ENCODE measurements around the gene TULP1.

The TULP1 gene

GRCh38 chr6:35493307-35493983, 19.3 kb downstream of the TULP1 start:
- Histone ChIP-seq H3K36me3 (ENCODE audit: control insufficient read depth, insufficient read depth, low read length) (no peaks in the 10 kb centered on the region), H3K4me3 (ENCODE audit: low read length) (peak overlapping the region; percentile 38), H3K27me3 (ENCODE audit: control insufficient read depth, insufficient read depth, low read length) (peaks cover 10% of the 10 kb centered on the region), H3K4me1 (ENCODE audit: control insufficient read depth, insufficient read depth, low read length) (peaks cover 68% of the 10 kb centered on the region), H3K9me3 (ENCODE audit: control insufficient read depth, low read length) (no peaks in the 10 kb centered on the region), H3K9ac (ENCODE audit: low read length) (no peak overlapping the region)

DNA sequence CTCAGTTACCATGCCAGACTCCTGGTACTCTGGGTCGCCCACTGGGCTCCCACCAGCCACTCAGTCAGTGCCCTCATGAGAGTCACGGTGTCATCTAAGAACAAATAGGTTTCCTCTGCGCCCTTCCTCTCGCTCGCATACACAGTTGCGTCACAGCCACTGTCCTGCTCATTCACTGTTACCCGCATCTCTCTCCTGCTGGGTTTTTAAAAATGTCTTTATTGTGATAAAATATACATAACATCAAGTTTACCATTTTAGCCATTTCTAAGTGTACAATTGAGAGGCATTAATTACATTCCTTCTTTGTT, 19.8 kb downstream of the TULP1 start:
- H3K4me1 ChIP-seq (ENCODE audit: control insufficient read depth, insufficient read depth, low read length) = peaks cover 68% of the 10 kb centered on the region
- H3K9ac ChIP-seq (ENCODE audit: low read length) = no peak overlapping the region
- no peaks in the 10 kb centered on the region for H3K36me3 ChIP-seq (ENCODE audit: control insufficient read depth, insufficient read depth, low read length)
- H3K9me3 ChIP-seq (ENCODE audit: control insufficient read depth, low read length) = no peaks in the 10 kb centered on the region
- no peak overlapping the region for H3K4me3 ChIP-seq (ENCODE audit: low read length)
- H3K27me3 ChIP-seq (ENCODE audit: control insufficient read depth, insufficient read depth, low read length) = peaks cover 5% of the 10 kb centered on the region

DNA sequence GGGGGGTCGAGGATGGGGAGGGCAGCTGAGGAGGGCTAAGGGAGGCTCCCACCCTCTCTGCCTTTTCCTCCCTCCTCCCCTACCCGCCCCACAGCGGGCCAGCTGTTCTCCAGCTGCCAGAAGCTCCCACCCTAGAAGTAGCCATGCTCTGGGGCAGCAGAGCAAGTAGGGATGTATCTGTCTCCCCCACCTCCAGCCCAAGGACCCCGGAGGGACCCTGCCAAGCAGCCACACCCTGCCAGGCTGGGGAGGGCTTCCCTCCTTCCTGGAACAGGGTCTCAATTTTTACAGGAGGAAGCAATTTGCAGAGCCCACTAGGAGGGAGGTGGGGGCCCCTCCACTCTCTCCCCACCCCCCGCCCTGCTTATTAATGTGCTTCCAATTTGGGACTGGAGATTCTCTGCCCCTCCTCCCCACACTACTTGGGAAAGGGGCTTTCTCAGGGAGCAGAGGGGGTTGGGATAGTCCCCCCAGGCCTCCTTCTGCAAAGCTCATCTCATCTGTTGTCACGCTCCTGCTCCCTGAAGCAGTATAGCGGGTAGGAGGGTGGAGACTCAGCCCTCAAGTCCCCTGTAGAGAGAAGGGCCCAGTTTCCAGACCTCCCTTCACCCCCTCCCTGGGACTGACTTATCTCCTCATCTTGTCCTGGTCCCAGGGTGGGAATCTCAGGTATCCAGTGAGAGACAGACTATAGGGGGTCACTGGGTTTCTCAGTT, 20.3 kb downstream of the TULP1 start:
- Histone ChIP-seq H3K4me1 (ENCODE audit: control insufficient read depth, insufficient read depth, low read length) (peaks cover 68% of the 10 kb centered on the region), H3K4me3 (ENCODE audit: low read length) (no peak overlapping the region), H3K9ac (ENCODE audit: low read length) (peak overlapping the region; percentile 34), H3K27me3 (ENCODE audit: control insufficient read depth, insufficient read depth, low read length) (peaks cover under 1% of the 10 kb centered on the region), H3K36me3 (ENCODE audit: control insufficient read depth, insufficient read depth, low read length) (no peaks in the 10 kb centered on the region), H3K9me3 (ENCODE audit: control insufficient read depth, low read length) (no peaks in the 10 kb centered on the region)

- peaks cover 71% of the 10 kb centered on the region for H3K4me1 ChIP-seq (ENCODE audit: control insufficient read depth, insufficient read depth, low read length)
- peak overlapping the region; percentile 34 for H3K9ac ChIP-seq (ENCODE audit: low read length)
- H3K9me3 ChIP-seq (ENCODE audit: control insufficient read depth, low read length) = no peaks in the 10 kb centered on the region
- H3K27me3 ChIP-seq (ENCODE audit: control insufficient read depth, insufficient read depth, low read length) = no peaks in the 10 kb centered on the region
- no peaks in the 10 kb centered on the region for H3K36me3 ChIP-seq (ENCODE audit: control insufficient read depth, insufficient read depth, low read length)
- H3K4me3 ChIP-seq (ENCODE audit: low read length) = no peak overlapping the region
These were observed 21.0 kb downstream of the TULP1 start for GRCh38 chr6:35491558-35492257.

DNA sequence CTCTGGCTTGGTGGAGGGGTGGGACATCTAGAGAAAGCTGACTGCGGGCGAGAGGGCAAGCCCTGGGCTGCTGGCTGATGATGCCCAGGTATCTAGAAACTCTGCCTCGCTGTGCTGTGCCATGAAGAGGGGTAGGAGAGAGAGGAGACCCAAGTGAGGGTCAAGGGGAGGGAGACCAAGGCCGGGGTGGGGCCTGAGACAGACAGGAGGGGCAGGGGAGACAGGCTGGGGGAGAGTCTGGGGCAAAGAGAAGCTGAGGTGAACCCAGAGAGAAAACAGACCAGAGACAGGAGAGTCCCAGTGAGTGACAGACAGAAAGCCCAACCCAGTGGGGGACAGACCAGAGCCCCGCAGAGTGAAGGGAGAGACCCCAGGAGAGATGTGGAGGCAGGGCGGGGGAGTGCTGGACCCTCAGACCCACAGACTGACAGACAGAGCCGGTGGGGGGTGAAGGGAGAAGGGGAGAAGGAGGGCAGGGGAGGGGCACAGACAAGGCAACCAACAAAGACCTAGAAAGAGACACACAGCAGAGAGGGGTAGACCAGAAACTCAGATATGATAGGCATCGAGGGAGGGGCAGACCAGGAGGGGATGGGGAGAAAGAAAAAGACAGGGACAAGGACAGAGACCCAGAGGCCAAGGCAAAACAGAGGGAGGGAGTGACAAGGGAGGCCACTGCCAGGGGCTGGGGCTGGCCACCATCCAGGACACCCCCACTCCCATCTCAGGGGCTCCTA, 21.7 kb downstream of the TULP1 start:
- Histone ChIP-seq H3K4me1 (ENCODE audit: control insufficient read depth, insufficient read depth, low read length) (peaks cover 78% of the 10 kb centered on the region), H3K36me3 (ENCODE audit: control insufficient read depth, insufficient read depth, low read length) (no peaks in the 10 kb centered on the region), H3K27me3 (ENCODE audit: control insufficient read depth, insufficient read depth, low read length) (no peaks in the 10 kb centered on the region), H3K9me3 (ENCODE audit: control insufficient read depth, low read length) (no peaks in the 10 kb centered on the region), H3K9ac (ENCODE audit: low read length) (peak overlapping the region; percentile 34), H3K4me3 (ENCODE audit: low read length) (no peak overlapping the region)

DNA sequence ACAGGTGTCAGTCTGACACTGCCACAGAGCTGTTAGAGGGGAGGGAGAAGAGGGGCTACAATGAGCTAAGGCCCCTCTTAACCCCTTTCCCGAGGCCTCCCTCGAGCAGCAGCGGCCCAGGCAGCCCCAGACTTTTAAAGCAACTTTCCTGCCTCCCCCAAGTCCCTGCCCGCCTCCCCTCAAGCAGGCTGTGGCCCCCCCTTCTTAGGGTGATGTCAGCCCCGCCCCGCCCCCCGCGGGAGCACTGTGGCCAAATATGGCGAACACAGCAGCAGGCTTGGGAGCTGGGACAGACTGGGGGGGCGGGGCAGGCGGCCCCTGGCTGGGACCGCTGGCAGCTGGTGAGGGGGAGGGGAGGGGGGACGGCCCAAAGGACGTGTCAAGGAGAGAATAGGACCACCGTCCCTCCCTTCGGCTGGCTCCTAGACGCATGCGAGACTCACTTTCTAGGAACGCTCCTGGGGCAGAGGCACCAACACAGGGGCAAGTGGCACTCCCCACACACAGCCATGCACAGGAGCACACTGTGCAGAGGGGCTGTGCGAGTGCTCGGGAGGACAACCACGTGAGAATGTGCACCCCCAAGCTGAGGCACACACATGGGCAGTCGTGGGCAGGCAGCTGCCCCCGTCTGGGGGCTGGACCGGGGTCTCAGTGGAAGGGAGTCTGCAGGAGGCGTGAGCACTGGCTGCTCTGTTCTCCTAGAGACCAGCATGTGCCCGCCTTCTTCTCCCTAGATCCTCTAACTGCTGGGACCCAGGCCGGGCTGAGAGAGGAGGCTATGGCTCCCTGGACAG, 22.5 kb downstream of the TULP1 start:
- H3K4me3 ChIP-seq (ENCODE audit: low read length) = no peak overlapping the region
- H3K9ac ChIP-seq (ENCODE audit: low read length) = no peak overlapping the region
- peaks cover 79% of the 10 kb centered on the region for H3K4me1 ChIP-seq (ENCODE audit: control insufficient read depth, insufficient read depth, low read length)
- no peaks in the 10 kb centered on the region for H3K9me3 ChIP-seq (ENCODE audit: control insufficient read depth, low read length)
- no peaks in the 10 kb centered on the region for H3K36me3 ChIP-seq (ENCODE audit: control insufficient read depth, insufficient read depth, low read length)
- no peaks in the 10 kb centered on the region for H3K27me3 ChIP-seq (ENCODE audit: control insufficient read depth, insufficient read depth, low read length)

GRCh38 chr6:35489066-35489465, 23.6 kb downstream of the TULP1 start:
- H3K4me1 ChIP-seq (ENCODE audit: control insufficient read depth, insufficient read depth, low read length) = peaks cover 73% of the 10 kb centered on the region
- no peaks in the 10 kb centered on the region for H3K36me3 ChIP-seq (ENCODE audit: control insufficient read depth, insufficient read depth, low read length)
- H3K9me3 ChIP-seq (ENCODE audit: control insufficient read depth, low read length) = no peaks in the 10 kb centered on the region
- H3K27me3 ChIP-seq (ENCODE audit: control insufficient read depth, insufficient read depth, low read length) = no peaks in the 10 kb centered on the region
- H3K9ac ChIP-seq (ENCODE audit: low read length) = no peak overlapping the region
- no peak overlapping the region for H3K4me3 ChIP-seq (ENCODE audit: low read length)

DNA sequence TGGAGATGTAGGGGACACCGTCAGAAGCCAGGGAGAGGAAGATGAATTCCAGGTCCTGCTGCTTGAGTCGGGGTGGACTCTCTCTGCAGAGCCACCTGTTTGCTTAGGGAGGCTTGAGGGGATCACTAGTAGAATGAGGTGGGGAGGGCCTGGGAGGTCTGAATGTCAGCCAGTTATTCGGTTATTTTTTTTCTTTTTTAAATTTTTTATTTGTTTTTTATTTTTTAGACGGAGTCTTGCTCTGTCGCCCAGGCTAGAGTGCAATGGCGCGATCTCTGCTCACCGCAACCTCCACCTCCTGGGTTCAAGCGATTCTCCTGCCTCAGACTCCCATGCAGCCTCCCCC, 24.2 kb downstream of the TULP1 start:
- peak overlapping the region; percentile 62 for H3K9ac ChIP-seq (ENCODE audit: low read length)
- peaks cover 68% of the 10 kb centered on the region for H3K4me1 ChIP-seq (ENCODE audit: control insufficient read depth, insufficient read depth, low read length)

DNA sequence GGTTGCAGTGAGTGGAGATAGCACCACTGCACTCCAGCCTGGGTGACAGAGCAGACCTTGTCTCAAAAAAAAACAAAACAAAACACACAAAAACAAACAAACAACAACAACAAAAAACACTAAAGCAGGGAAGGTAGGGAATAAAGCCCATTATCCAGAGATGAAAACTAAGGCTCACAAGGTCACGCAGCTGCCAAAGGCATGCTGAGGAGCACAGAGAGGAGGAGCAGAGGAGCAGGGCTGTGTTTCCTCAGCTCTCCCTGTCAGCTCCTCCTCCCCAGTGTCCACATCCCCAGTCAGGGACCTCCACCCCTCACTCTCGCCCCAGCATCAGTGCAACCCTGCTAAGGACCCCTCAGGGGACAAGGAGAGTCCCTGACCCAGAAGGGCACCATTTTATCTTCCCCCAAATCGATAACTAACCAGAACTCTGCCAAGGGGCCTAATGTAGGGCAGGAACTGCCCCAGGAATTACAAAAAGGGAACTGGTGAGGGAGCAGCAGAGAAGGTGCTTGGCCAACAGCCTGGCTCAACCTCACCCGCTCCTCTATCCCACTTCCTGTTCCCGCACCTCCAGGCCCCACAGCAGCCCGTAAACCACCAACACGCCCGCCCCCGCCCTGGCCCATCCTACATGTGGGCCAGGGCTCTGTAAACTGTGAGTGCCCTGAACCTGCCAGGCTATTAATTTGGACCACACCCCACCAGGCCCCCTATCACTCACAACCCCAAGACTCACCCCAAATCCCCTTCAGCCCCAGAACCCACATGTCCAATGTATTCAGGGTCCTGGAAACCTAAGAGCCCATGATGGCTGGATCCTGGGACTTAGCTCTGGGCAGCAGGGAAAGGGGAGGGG, 24.8 kb downstream of the TULP1 start:
- peak overlapping the region; percentile 62 for H3K9ac ChIP-seq (ENCODE audit: low read length)
- H3K4me3 ChIP-seq (ENCODE audit: low read length) = no peak overlapping the region
- H3K4me1 ChIP-seq (ENCODE audit: control insufficient read depth, insufficient read depth, low read length) = peaks cover 64% of the 10 kb centered on the region
- H3K36me3 ChIP-seq (ENCODE audit: control insufficient read depth, insufficient read depth, low read length) = no peaks in the 10 kb centered on the region
- no peaks in the 10 kb centered on the region for H3K27me3 ChIP-seq (ENCODE audit: control insufficient read depth, insufficient read depth, low read length)
- H3K9me3 ChIP-seq (ENCODE audit: control insufficient read depth, low read length) = no peaks in the 10 kb centered on the region

More for the DNA sequence above, 24.2 kb downstream of the TULP1 start:
- Histone ChIP-seq H3K4me3 (ENCODE audit: low read length) (no peak overlapping the region), H3K27me3 (ENCODE audit: control insufficient read depth, insufficient read depth, low read length) (no peaks in the 10 kb centered on the region), H3K9me3 (ENCODE audit: control insufficient read depth, low read length) (no peaks in the 10 kb centered on the region), H3K36me3 (ENCODE audit: control insufficient read depth, insufficient read depth, low read length) (no peaks in the 10 kb centered on the region)

- H3K4me1 ChIP-seq (ENCODE audit: control insufficient read depth, insufficient read depth, low read length) = peaks cover 48% of the 10 kb centered on the region
- peak overlapping the region; percentile 4 for H3K4me3 ChIP-seq (ENCODE audit: low read length)
- no peaks in the 10 kb centered on the region for H3K27me3 ChIP-seq (ENCODE audit: control insufficient read depth, insufficient read depth, low read length)
These were observed 26.4 kb downstream of the TULP1 start for GRCh38 chr6:35486005-35486925.

More at GRCh38 chr6:35486005-35486925, 26.4 kb downstream of the TULP1 start:
- Histone ChIP-seq H3K9me3 (ENCODE audit: control insufficient read depth, low read length) (no peaks in the 10 kb centered on the region), H3K36me3 (ENCODE audit: control insufficient read depth, insufficient read depth, low read length) (no peaks in the 10 kb centered on the region), H3K9ac (ENCODE audit: low read length) (peak overlapping the region; percentile 80)
